ENCODE results near the gene MBD2.

GRCh38 chr18:54263904-54264336 is 39.5 kb upstream of the MBD2 start:
- TF ChIP-seq CTCF (conservative IDR thresholded peaks at IDR 0.05; ENCODE audit: low read length) (no peak), EZH2phosphoT487 (IDR thresholded peaks at IDR 0.05; ENCODE audit: borderline replicate concordance, low read depth, low read length) (no peak)
